Keratinocyte (primary cell): ENCODE measurements around the gene SNX17. TPM values are rescaled to one million over a fixed set of nuclear protein-coding genes. Genes with fewer than 3 reads are reported as not detected.
A peak's percentile ranks its signal among the peaks of the same experiment; 100 is the strongest.

Source experiments
- DNase-seq: peaks from one replicate; pipeline ENCODE4 v3.0.0-alpha.2; 2011; ENCODE audit warnings: low read depth, missing footprints, low spot score
- FAIRE-seq: peaks from 2 replicates; lab custom pipeline; 2011; peaks lifted over from hg19 to GRCh38; lab: Jason Lieb, UNC
- H2AFZ ChIP-seq: 2 replicates; pipeline ENCODE4 v1.6.0; 2012; ENCODE audit warnings: low read length, control low read depth, inconsistent platforms; ENCODE audit not compliant: control insufficient read depth
- H3K27ac ChIP-seq: 2 replicates; pipeline ENCODE4 v1.5.1; 2011; ENCODE audit warnings: low read length; ENCODE audit not compliant: control insufficient read depth, insufficient read depth
- H3K27me3 ChIP-seq: 3 replicates; pipeline ENCODE4 v1.6.0; 2011; ENCODE audit warnings: low read length; ENCODE audit not compliant: control insufficient read depth, insufficient read depth; ENCODE audit errors: extremely low read depth
- H3K36me3 ChIP-seq, 2 experiments: 2 replicates in 1 of 2; 3 replicates in 1 of 2; pipeline ENCODE4 v1.5.1; 2011; ENCODE audit warnings: low read length in 2 of 2, mild to moderate bottlenecking in 1 of 2; ENCODE audit not compliant: control insufficient read depth in 2 of 2, insufficient read depth in 2 of 2; ENCODE audit errors: extremely low read depth in 1 of 2
- H3K4me1 ChIP-seq: 3 replicates; pipeline ENCODE4 v1.5.1; 2011; ENCODE audit warnings: low read length; ENCODE audit not compliant: control insufficient read depth, insufficient read depth; ENCODE audit errors: extremely low read depth
- H3K4me2 ChIP-seq: 3 replicates; pipeline ENCODE4 v1.6.0; 2011; ENCODE audit warnings: low read depth, low read length; ENCODE audit not compliant: control insufficient read depth, insufficient read depth; ENCODE audit errors: extremely low read depth
- H3K4me3 ChIP-seq, 3 experiments: fragments of 200-600 bp in 1 of 3; sonication (generic) in 1 of 3; 2 replicates in 2 of 3; 3 replicates in 1 of 3; pipeline ENCODE4 v1.5.1; 2011 to 2016; ENCODE audit warnings: low read length in 3 of 3, mild to moderate bottlenecking in 3 of 3, control low read depth in 2 of 3, inconsistent platforms in 1 of 3, low read depth in 1 of 3, mixed read lengths in 1 of 3, mixed run types in 1 of 3, moderate library complexity in 1 of 3; ENCODE audit not compliant: control insufficient read depth in 2 of 3, insufficient read depth in 2 of 3; ENCODE audit errors: extremely low read depth in 1 of 3
- H3K79me2 ChIP-seq: 2 replicates; pipeline ENCODE4 v1.6.0; 2012; ENCODE audit warnings: low read length; ENCODE audit not compliant: control insufficient read depth, insufficient read depth
- H3K9ac ChIP-seq: 3 replicates; pipeline ENCODE4 v1.6.0; 2011; ENCODE audit warnings: low read length; ENCODE audit not compliant: control insufficient read depth, insufficient read depth; ENCODE audit errors: extremely low read depth
- H3K9me1 ChIP-seq: 3 replicates; pipeline ENCODE4 v1.6.0; 2011; ENCODE audit warnings: low read length; ENCODE audit not compliant: control insufficient read depth, insufficient read depth; ENCODE audit errors: extremely low read depth
- H3K9me3 ChIP-seq: 2 replicates; pipeline ENCODE4 v1.5.1; 2012; ENCODE audit warnings: low read depth, low read length; ENCODE audit not compliant: control insufficient read depth
- H4K20me1 ChIP-seq: 3 replicates; pipeline ENCODE4 v1.6.0; 2011; ENCODE audit warnings: low read length; ENCODE audit not compliant: control insufficient read depth, insufficient read depth; ENCODE audit errors: extremely low read depth
- EZH2 ChIP-seq: IDR thresholded peaks from one replicate; pipeline ENCODE4 v1.6.1; 2012; ENCODE audit warnings: inconsistent platforms, mild to moderate bottlenecking, low read length, moderate library complexity
- dilution Hi-C: fragments of 300-500 bp; cut with MboI; formaldehyde crosslinking; loops from one replicate; pipeline ENCODE4 v1.7.0; 2020; ENCODE audit warnings: low sequenced_read_pairs; ENCODE audit not compliant: extremely low pct_ligation_motif_present
- polyA plus RNA-seq, 5 experiments: library from polyadenylated mRNA; depleted of rRNA in 3 of 5; stranded (reverse) in 3 of 5; stranded (forward) in 1 of 5; unstranded in 1 of 5; fragments of >200 nt; gene quantifications; 1 replicate in 1 of 5; 2 replicates in 3 of 5; 3 replicates in 1 of 5; pipeline versions ENCODE4 v1.2.1 to v1.2.3, GENCODE V29; 2011 to 2012; ENCODE audit warnings: missing spikeins in 2 of 5, low read depth in 1 of 5, low replicate concordance in 1 of 5
- TF ChIP-seq, protein P1 (sequence below), 3 experiments: IDR thresholded peaks in 1 of 3; conservative IDR thresholded peaks in 1 of 3; optimal IDR thresholded peaks in 1 of 3; 2 replicates in 2 of 3; 3 replicates in 1 of 3; pipeline versions ENCODE3 to v1.5.1; 2011; ENCODE audit warnings: low read length in 3 of 3, mild to moderate bottlenecking in 3 of 3, moderate library complexity in 2 of 3, control low read depth in 1 of 3, inconsistent platforms in 1 of 3; ENCODE audit not compliant: insufficient read depth in 2 of 3; ENCODE audit errors: extremely low read depth in 1 of 3

SNX17 gene
- polyA plus RNA-seq, 1 donor (not counting 4 experiments of a cell fraction or from before 2014, with no cell fraction given), result 83.3 TPM

DNA sequence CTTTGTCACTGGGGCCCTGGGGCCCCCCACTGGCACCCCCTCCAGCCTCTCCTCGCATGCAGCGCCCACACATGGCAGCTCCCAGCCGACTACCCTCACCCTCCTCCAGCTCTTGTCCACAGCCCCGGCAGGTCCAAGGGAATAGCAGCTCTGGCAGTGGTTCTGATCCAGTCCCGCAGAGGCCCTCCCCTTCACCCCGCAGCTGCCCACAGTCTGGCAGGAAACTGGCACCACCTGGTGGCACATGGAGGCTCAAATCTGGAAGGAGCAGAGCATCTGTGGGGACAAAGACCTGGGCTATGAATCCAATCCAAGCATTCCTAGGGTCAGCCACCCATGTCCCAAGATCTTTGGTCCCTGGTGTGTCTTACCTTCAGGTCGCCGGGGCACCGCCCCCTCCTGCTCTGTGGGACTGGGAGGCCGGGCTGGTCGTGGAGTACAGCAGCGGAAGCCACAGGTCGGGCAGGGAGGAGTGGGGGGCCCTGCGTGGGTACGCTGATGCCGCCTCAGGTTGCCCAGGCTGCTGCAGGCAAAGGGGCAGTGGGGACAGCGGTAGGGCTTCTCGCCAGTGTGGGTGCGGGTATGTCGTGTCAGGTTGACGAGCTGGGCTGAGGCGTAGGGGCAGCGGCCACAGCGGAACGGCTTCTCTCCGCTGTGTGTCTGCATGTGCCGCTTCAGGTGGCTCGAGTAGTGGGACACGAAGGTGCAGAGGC is 7.8 kb downstream of the SNX17 start:
- Histone ChIP-seq H3K9ac (no peak overlapping the region), H3K36me3 (peaks cover 45 to 52% of the 10 kb centered on the region in 2 experiments), H3K9me1 (no peaks in the 10 kb centered on the region), H4K20me1 (peaks cover 5% of the 10 kb centered on the region), H3K4me1 (peaks cover 16% of the 10 kb centered on the region), H3K4me3 (no peak overlapping the region), H2AFZ (no peak overlapping the region), H3K79me2 (peaks cover 39% of the 10 kb centered on the region), H3K27ac (no peak overlapping the region), H3K4me2 (no peak overlapping the region), H3K9me3 (no peaks in the 10 kb centered on the region), H3K27me3 (no peaks in the 10 kb centered on the region)
- DNase-seq (no peak), FAIRE-seq (no peak)
- no peak for TF ChIP-seq EZH2
- TF ChIP-seq, protein P1, sequence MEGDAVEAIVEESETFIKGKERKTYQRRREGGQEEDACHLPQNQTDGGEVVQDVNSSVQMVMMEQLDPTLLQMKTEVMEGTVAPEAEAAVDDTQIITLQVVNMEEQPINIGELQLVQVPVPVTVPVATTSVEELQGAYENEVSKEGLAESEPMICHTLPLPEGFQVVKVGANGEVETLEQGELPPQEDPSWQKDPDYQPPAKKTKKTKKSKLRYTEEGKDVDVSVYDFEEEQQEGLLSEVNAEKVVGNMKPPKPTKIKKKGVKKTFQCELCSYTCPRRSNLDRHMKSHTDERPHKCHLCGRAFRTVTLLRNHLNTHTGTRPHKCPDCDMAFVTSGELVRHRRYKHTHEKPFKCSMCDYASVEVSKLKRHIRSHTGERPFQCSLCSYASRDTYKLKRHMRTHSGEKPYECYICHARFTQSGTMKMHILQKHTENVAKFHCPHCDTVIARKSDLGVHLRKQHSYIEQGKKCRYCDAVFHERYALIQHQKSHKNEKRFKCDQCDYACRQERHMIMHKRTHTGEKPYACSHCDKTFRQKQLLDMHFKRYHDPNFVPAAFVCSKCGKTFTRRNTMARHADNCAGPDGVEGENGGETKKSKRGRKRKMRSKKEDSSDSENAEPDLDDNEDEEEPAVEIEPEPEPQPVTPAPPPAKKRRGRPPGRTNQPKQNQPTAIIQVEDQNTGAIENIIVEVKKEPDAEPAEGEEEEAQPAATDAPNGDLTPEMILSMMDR (optimal IDR thresholded peaks at IDR 0.05 in 1 of 3, IDR thresholded peaks at IDR 0.05 in 1 of 3, conservative IDR thresholded peaks at IDR 0.05 in 1 of 3; ENCODE audit: extremely low read depth in 1 of 3, insufficient read depth in 2 of 3, low read length in 3 of 3), result peak in 2 of 3 experiments; percentile 34 to 51
- dilution Hi-C loops, result no loop called here

DNA sequence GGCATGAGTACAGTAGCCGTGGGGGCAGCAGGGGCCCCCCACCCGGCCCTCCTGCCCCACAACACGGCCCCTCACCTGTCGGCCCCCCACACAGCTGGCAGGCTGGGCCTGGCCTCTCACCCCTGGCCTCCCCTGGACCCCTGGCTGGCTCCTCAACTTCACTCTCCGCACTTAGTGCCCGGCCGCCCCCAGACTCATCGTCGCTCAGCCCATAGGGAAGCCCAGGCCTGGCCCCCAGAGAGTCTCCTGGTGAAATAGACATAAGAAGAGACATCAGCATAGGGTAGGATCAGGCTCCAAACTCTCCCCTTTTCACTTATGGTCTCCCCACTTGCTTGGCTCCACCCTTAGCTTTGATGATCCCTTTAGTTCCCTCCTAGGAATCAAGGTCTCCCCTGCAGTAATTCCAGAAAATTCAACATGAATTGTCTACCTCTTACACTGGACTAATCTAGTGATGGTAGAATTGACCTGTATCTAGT is 8.4 kb downstream of the SNX17 start:
- Histone ChIP-seq H3K9me1 (no peaks in the 10 kb centered on the region), H3K36me3 (peaks cover 47 to 55% of the 10 kb centered on the region in 2 experiments), H3K4me3 (no peak overlapping the region), H3K27me3 (no peaks in the 10 kb centered on the region), H3K27ac (no peak overlapping the region), H3K9ac (no peak overlapping the region), H3K9me3 (no peaks in the 10 kb centered on the region), H3K79me2 (peaks cover 36% of the 10 kb centered on the region), H4K20me1 (peaks cover 3% of the 10 kb centered on the region), H3K4me1 (peaks cover 16% of the 10 kb centered on the region), H3K4me2 (peak overlapping the region; percentile 88), H2AFZ (no peak overlapping the region)
- DNase-seq, result no peak
- no peak for FAIRE-seq
- TF ChIP-seq, protein P1 (optimal IDR thresholded peaks at IDR 0.05 in 1 of 3, IDR thresholded peaks at IDR 0.05 in 1 of 3, conservative IDR thresholded peaks at IDR 0.05 in 1 of 3; ENCODE audit: extremely low read depth in 1 of 3, insufficient read depth in 2 of 3, low read length in 3 of 3), result no peak
- TF ChIP-seq EZH2, result no peak
- dilution Hi-C loops, result no loop called here
